HCT116 (cell line): ENCODE results near the gene IFT57.

ENCODE experiments used
- EGR1 ChIP-seq: IDR thresholded peaks from 2 replicates; pipeline ENCODE4 v1.6.1; 2012; ENCODE audit warnings: low read depth
- ELF1 ChIP-seq: IDR thresholded peaks from 2 replicates; pipeline ENCODE4 v1.6.1; 2012; ENCODE audit warnings: low read depth, borderline replicate concordance
- EZH2 ChIP-seq: fragments of 200-600 bp; sonication (generic); IDR thresholded peaks from 2 replicates; pipeline ENCODE4 v1.6.1; 2017; ENCODE audit warnings: antibody characterized with exemption, mixed run types
- JUND ChIP-seq: IDR thresholded peaks from 2 replicates; pipeline ENCODE4 v1.6.1; 2012
- POLR2A ChIP-seq: IDR thresholded peaks from 2 replicates; pipeline ENCODE4 v1.7.0; 2011; ENCODE audit warnings: borderline replicate concordance; ENCODE audit not compliant: insufficient read depth, insufficient read length; ENCODE audit errors: extremely low read depth
- POLR2AphosphoS5 ChIP-seq: IDR thresholded peaks from 2 replicates; pipeline ENCODE4 v1.6.1; 2011; ENCODE audit warnings: mild to moderate bottlenecking, low read depth, low read length, moderate library complexity
- ZNF274 ChIP-seq: fragments of 200-500 bp; sonication (Bioruptor generic); IDR thresholded peaks from 2 replicates; pipeline ENCODE4 v1.6.1; 2014; ENCODE audit warnings: mild to moderate bottlenecking, low read depth, low read length, inconsistent platforms
- TF ChIP-seq, protein P1 (sequence below): IDR thresholded peaks from 2 replicates; pipeline ENCODE4 v1.6.1; 2012; ENCODE audit warnings: low read depth
- TF ChIP-seq, protein P2 (sequence below), 3 experiments: fragments of 200-600 bp in 1 of 3; sonication (generic) in 1 of 3; IDR thresholded peaks in 2 of 3; conservative IDR thresholded peaks in 1 of 3; 2 replicates each; pipeline ENCODE4 v1.5.1; 2012 to 2017; ENCODE audit warnings: low read depth in 2 of 3, low read length in 2 of 3, antibody characterized with exemption in 1 of 3, borderline replicate concordance in 1 of 3, control low read depth in 1 of 3, mild to moderate bottlenecking in 1 of 3, mixed read lengths in 1 of 3, mixed run types in 1 of 3, moderate library complexity in 1 of 3; ENCODE audit not compliant: insufficient read depth in 1 of 3
- TF ChIP-seq, protein P3 (sequence below): IDR thresholded peaks from 2 replicates; pipeline ENCODE4 v1.6.1; 2012

DNA sequence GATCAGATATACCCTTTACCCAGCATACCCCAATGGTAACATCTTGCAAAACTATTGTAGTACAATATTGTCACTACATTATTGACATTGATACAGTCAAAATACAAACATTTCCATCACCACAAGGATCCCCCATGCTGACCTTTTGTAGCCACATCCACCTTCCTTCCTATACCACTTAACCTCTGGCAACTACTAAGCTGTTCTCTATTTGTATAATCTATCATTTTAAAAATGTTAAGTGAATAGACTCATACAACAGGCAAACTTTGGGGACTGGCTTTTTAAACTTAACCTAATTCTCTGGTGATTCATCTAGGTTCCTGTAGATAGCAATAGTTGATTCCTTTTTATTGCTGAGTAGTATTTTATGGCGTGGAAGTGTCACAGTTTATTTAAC is 29.6 kb upstream of the IFT57 start:
- TF ChIP-seq, protein P1, sequence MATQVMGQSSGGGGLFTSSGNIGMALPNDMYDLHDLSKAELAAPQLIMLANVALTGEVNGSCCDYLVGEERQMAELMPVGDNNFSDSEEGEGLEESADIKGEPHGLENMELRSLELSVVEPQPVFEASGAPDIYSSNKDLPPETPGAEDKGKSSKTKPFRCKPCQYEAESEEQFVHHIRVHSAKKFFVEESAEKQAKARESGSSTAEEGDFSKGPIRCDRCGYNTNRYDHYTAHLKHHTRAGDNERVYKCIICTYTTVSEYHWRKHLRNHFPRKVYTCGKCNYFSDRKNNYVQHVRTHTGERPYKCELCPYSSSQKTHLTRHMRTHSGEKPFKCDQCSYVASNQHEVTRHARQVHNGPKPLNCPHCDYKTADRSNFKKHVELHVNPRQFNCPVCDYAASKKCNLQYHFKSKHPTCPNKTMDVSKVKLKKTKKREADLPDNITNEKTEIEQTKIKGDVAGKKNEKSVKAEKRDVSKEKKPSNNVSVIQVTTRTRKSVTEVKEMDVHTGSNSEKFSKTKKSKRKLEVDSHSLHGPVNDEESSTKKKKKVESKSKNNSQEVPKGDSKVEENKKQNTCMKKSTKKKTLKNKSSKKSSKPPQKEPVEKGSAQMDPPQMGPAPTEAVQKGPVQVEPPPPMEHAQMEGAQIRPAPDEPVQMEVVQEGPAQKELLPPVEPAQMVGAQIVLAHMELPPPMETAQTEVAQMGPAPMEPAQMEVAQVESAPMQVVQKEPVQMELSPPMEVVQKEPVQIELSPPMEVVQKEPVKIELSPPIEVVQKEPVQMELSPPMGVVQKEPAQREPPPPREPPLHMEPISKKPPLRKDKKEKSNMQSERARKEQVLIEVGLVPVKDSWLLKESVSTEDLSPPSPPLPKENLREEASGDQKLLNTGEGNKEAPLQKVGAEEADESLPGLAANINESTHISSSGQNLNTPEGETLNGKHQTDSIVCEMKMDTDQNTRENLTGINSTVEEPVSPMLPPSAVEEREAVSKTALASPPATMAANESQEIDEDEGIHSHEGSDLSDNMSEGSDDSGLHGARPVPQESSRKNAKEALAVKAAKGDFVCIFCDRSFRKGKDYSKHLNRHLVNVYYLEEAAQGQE, result no peak
- TF ChIP-seq, protein P2, sequence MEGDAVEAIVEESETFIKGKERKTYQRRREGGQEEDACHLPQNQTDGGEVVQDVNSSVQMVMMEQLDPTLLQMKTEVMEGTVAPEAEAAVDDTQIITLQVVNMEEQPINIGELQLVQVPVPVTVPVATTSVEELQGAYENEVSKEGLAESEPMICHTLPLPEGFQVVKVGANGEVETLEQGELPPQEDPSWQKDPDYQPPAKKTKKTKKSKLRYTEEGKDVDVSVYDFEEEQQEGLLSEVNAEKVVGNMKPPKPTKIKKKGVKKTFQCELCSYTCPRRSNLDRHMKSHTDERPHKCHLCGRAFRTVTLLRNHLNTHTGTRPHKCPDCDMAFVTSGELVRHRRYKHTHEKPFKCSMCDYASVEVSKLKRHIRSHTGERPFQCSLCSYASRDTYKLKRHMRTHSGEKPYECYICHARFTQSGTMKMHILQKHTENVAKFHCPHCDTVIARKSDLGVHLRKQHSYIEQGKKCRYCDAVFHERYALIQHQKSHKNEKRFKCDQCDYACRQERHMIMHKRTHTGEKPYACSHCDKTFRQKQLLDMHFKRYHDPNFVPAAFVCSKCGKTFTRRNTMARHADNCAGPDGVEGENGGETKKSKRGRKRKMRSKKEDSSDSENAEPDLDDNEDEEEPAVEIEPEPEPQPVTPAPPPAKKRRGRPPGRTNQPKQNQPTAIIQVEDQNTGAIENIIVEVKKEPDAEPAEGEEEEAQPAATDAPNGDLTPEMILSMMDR (IDR thresholded peaks at IDR 0.05 in 2 of 3, conservative IDR thresholded peaks at IDR 0.05 in 1 of 3; ENCODE audit: borderline replicate concordance in 1 of 3, insufficient read depth in 1 of 3, low read depth in 2 of 3, low read length in 2 of 3), result no peak
- no peak for TF ChIP-seq ELF1
- no peak for TF ChIP-seq EGR1
- no peak for TF ChIP-seq POLR2A
- TF ChIP-seq ZNF274, result no peak
- TF ChIP-seq EZH2, result no peak
- TF ChIP-seq, protein P3, sequence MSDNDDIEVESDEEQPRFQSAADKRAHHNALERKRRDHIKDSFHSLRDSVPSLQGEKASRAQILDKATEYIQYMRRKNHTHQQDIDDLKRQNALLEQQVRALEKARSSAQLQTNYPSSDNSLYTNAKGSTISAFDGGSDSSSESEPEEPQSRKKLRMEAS, result no peak
- no peak for TF ChIP-seq JUND
- TF ChIP-seq POLR2AphosphoS5, result no peak
